H1 (cell line): Measurements from ENCODE around the gene DUSP9. TPM values are rescaled to one million over a fixed set of nuclear protein-coding genes. Genes with fewer than 3 reads are reported as not detected.

Source experiments
- CBX8 ChIP-seq: fragments of 300-800, 300-1000 bp; sonication (generic); IDR thresholded peaks from 2 replicates; pipeline ENCODE4 v1.7.1; 2016; ENCODE audit warnings: low read depth, low read length, borderline replicate concordance
- CHD1 ChIP-seq: IDR thresholded peaks from 2 replicates; pipeline ENCODE4 v1.6.1; 2012; ENCODE audit warnings: low read depth, low read length, improper control_type of control experiment
- EGR1 ChIP-seq: IDR thresholded peaks from 2 replicates; pipeline ENCODE4 v1.6.1; 2011; ENCODE audit warnings: low read depth, low read length, borderline replicate concordance
- EP300 ChIP-seq, 2 experiments: IDR thresholded peaks; 1 replicate in 1 of 2; 2 replicates in 1 of 2; pipeline ENCODE4 v1.6.1; 2011 to 2012; ENCODE audit warnings: low read depth in 2 of 2, low read length in 2 of 2, mild to moderate bottlenecking in 2 of 2, borderline replicate concordance in 1 of 2, inconsistent platforms in 1 of 2, moderate library complexity in 1 of 2
- JUND ChIP-seq: IDR thresholded peaks from 2 replicates; pipeline ENCODE4 v1.6.1; 2011; ENCODE audit warnings: mild to moderate bottlenecking, improper control_type of control experiment, low read length
- MAX ChIP-seq: IDR thresholded peaks from 2 replicates; pipeline ENCODE4 v1.6.1; 2012; ENCODE audit warnings: inconsistent platforms
- POLR2A ChIP-seq, 2 experiments: IDR thresholded peaks; 1 replicate in 1 of 2; 2 replicates in 1 of 2; pipeline ENCODE4 v1.6.1; 2011; ENCODE audit warnings: low read depth in 2 of 2, low read length in 2 of 2, mild to moderate bottlenecking in 2 of 2; ENCODE audit errors: control extremely low read depth in 1 of 2
- POLR2AphosphoS5 ChIP-seq: IDR thresholded peaks from 2 replicates; pipeline ENCODE4 v1.6.1; 2011; ENCODE audit warnings: low read depth, low read length
- POU5F1 ChIP-seq: IDR thresholded peaks from 2 replicates; pipeline ENCODE4 v1.6.1; 2011; ENCODE audit warnings: low read depth, mild to moderate bottlenecking, low read length, moderate library complexity
- RAD21 ChIP-seq, 2 experiments: IDR thresholded peaks in 1 of 2; conservative IDR thresholded peaks in 1 of 2; 2 replicates each; pipeline ENCODE4 v1.6.1; 2011; ENCODE audit warnings: low read depth in 2 of 2, low read length in 2 of 2, improper control_type of control experiment in 1 of 2, inconsistent platforms in 1 of 2, mild to moderate bottlenecking in 1 of 2, moderate library complexity in 1 of 2
- TAF7 ChIP-seq: optimal IDR thresholded peaks from 2 replicates; pipeline ENCODE3; 2011; ENCODE audit warnings: low read depth, mild to moderate bottlenecking, inconsistent platforms, low read length, moderate library complexity, borderline replicate concordance
- TEAD4 ChIP-seq: IDR thresholded peaks from 2 replicates; pipeline ENCODE4 v1.6.1; 2012; ENCODE audit warnings: low read depth, low read length, inconsistent platforms, mixed read lengths
- ZNF274 ChIP-seq: IDR thresholded peaks from 2 replicates; pipeline ENCODE4 v1.7.0; 2012; ENCODE audit warnings: low read length, borderline replicate concordance; ENCODE audit errors: extremely low read depth
- polyA plus RNA-seq, 7 experiments: library from polyadenylated mRNA; depleted of rRNA in 3 of 7; stranded (reverse) in 5 of 7; unstranded in 2 of 7; fragments of >200 nt in 5 of 7; fragments of 200-250 nt in 2 of 7; gene quantifications; 1 replicate in 5 of 7; 2 replicates in 1 of 7; 4 replicates in 1 of 7; pipeline versions ENCODE4 v1.2.1 to v1.2.3, GENCODE V29; 2011 to 2013; ENCODE audit warnings: missing spikeins in 2 of 7, mixed read lengths in 2 of 7
- total RNA-seq: library from RNA; stranded (reverse); fragmentation: NEBNext Ultra II Directional; extraction: Animal tissue kit (Norgen Biotek cat#: 25700); gene quantifications from 2 replicates; pipeline ENCODE4 v1.2.1, GENCODE V29; 2021

Gene DUSP9
- total and polyA plus RNA-seq, 2 of the 8 experiments (the other 6 are each of a cell fraction or from before 2014, with no cell fraction given) = 0.80 to 1.1 TPM

DNA sequence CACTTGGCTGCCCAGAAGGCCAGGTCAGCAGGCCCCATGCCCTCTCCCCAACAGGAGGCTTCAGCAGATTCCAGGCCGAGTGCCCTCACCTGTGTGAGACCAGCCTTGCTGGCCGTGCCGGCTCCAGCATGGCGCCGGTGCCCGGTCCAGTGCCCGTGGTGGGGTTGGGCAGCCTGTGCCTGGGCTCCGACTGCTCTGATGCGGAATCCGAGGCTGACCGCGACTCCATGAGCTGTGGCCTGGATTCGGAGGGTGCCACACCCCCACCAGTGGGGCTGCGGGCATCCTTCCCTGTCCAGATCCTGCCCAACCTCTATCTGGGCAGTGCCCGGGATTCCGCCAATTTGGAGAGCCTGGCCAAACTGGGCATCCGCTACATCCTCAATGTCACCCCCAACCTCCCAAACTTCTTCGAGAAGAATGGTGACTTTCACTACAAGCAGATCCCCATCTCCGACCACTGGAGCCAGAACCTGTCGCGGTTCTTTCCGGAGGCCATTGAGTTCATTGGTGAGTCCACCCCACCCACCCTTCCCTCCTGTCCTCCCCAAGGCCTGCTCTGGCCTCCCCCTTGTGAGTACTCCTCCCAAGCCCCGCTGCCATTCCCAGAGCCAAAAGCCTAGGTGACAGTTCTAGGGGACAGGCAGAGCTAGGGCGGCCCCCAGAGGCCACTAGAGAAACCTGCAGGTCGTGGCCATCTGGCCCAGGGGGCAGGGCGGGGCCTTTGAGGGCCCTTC, 2.3 kb downstream of the DUSP9 start (continued):
- TF ChIP-seq JUND (no peak), EGR1 (no peak), POU5F1 (no peak), CHD1 (no peak), POLR2AphosphoS5 (no peak), ZNF274 (no peak), TAF7 (no peak), MAX (no peak), TEAD4 (no peak), POLR2A (IDR thresholded peaks at IDR 0.05; ENCODE audit: control extremely low read depth in 1 of 2, low read depth in 2 of 2, low read length in 2 of 2) (no peak), CBX8 (no peak), EP300 (IDR thresholded peaks at IDR 0.05; ENCODE audit: borderline replicate concordance in 1 of 2, low read depth in 2 of 2, low read length in 2 of 2) (no peak), RAD21 (IDR thresholded peaks at IDR 0.05 in 1 of 2, conservative IDR thresholded peaks at IDR 0.05 in 1 of 2; ENCODE audit: low read depth in 2 of 2, low read length in 2 of 2) (peak; percentile 69 to 84)
